Astrocyte (in vitro differentiated cells and primary cell): ENCODE measurements around the gene SLC31A1. TPM values are rescaled to one million over a fixed set of nuclear protein-coding genes. Genes with fewer than 3 reads are reported as not detected.

Experiments
- DNase-seq: peaks from one replicate; pipeline ENCODE4 v3.0.0-alpha.2; 2010; ENCODE audit warnings: low read depth
- FAIRE-seq: peaks from 2 replicates; lab custom pipeline; 2011; peaks lifted over from hg19 to GRCh38; lab: Jason Lieb, UNC
- H2AFZ ChIP-seq: 2 replicates; pipeline ENCODE4 v1.6.0; 2012; ENCODE audit warnings: low read depth, low read length, inconsistent platforms
- H3K27ac ChIP-seq: 2 replicates; pipeline ENCODE4 v1.5.1; 2011; ENCODE audit warnings: low read depth, low read length, inconsistent platforms
- H3K27me3 ChIP-seq: 2 replicates; pipeline ENCODE4 v1.6.0; 2011; ENCODE audit warnings: low read length, inconsistent platforms; ENCODE audit not compliant: insufficient read depth
- H3K36me3 ChIP-seq: 2 replicates; pipeline ENCODE4 v1.5.1; 2011; ENCODE audit warnings: low read length, inconsistent platforms; ENCODE audit not compliant: insufficient read depth
- H3K4me1 ChIP-seq: 2 replicates; pipeline ENCODE4 v1.5.1; 2011; ENCODE audit warnings: low read length, inconsistent platforms; ENCODE audit not compliant: insufficient read depth
- H3K4me2 ChIP-seq: 2 replicates; pipeline ENCODE4 v1.6.0; 2012; ENCODE audit warnings: low read length, inconsistent platforms
- H3K4me3 ChIP-seq: 2 replicates; pipeline ENCODE4 v1.5.1; 2011; ENCODE audit warnings: low read depth, mild to moderate bottlenecking, low read length, inconsistent platforms; ENCODE audit not compliant: insufficient read depth
- H3K79me2 ChIP-seq: 2 replicates; pipeline ENCODE4 v1.6.0; 2012; ENCODE audit warnings: mild to moderate bottlenecking, low read length, inconsistent platforms; ENCODE audit not compliant: insufficient read depth
- H3K9ac ChIP-seq: 2 replicates; pipeline ENCODE4 v1.6.0; 2012; ENCODE audit warnings: mild to moderate bottlenecking, low read length, inconsistent platforms
- H3K9me3 ChIP-seq: 2 replicates; pipeline ENCODE4 v1.5.1; 2012; ENCODE audit warnings: low read depth, mild to moderate bottlenecking, low read length, inconsistent platforms; ENCODE audit not compliant: insufficient read depth
- H4K20me1 ChIP-seq: 2 replicates; pipeline ENCODE4 v1.6.0; 2012; ENCODE audit warnings: low read length, inconsistent platforms; ENCODE audit not compliant: insufficient read depth
- H3K27ac Mint-ChIP-seq: one replicate; pipeline ENCODE4 v1.8.0; 2021; ENCODE audit warnings: mild to moderate bottlenecking, mixed read lengths; ENCODE audit not compliant: unreplicated experiment
- H3K27me3 Mint-ChIP-seq: one replicate; pipeline ENCODE4 v1.8.0; 2021; ENCODE audit warnings: low read depth, mixed read lengths; ENCODE audit not compliant: unreplicated experiment
- H3K36me3 Mint-ChIP-seq: one replicate; pipeline ENCODE4 v1.8.0; 2021; ENCODE audit warnings: low read depth, mixed read lengths; ENCODE audit not compliant: unreplicated experiment
- H3K4me1 Mint-ChIP-seq: one replicate; pipeline ENCODE4 v1.8.0; 2021; ENCODE audit warnings: low read depth, mixed read lengths; ENCODE audit not compliant: unreplicated experiment
- H3K4me3 Mint-ChIP-seq: one replicate; pipeline ENCODE4 v1.8.0; 2021; ENCODE audit warnings: mild to moderate bottlenecking, moderate library complexity, mixed read lengths; ENCODE audit not compliant: unreplicated experiment
- H3K9me3 Mint-ChIP-seq: one replicate; pipeline ENCODE4 v1.8.0; 2021; ENCODE audit warnings: mild to moderate bottlenecking, mixed read lengths; ENCODE audit not compliant: unreplicated experiment
- CTCF ChIP-seq: IDR thresholded peaks from 2 replicates; pipeline ENCODE4 v1.5.1; 2011; ENCODE audit warnings: low read depth, mild to moderate bottlenecking, inconsistent platforms, low read length, moderate library complexity; ENCODE audit not compliant: insufficient read depth
- EZH2 ChIP-seq: IDR thresholded peaks from 2 replicates; pipeline ENCODE4 v1.6.1; 2012; ENCODE audit warnings: mild to moderate bottlenecking, low read length, inconsistent platforms; ENCODE audit not compliant: insufficient read depth
- total RNA-seq: library from RNA; stranded (reverse); gene quantifications from 2 replicates; pipeline ENCODE4 v1.2.1, GENCODE V29; 2021

Gene SLC31A1
- total RNA-seq, 1 donor from 2014 or later: 35.8 TPM

- no peak overlapping the region for H3K9ac ChIP-seq
- H4K20me1 ChIP-seq: peaks cover 5% of the 10 kb centered on the region
- H3K27ac ChIP-seq: no peak overlapping the region
- Mint-ChIP-seq H3K4me1 (no peaks in the 10 kb centered on the region), H3K27me3 (no peaks in the 10 kb centered on the region), H3K9me3 (no peaks in the 10 kb centered on the region), H3K36me3 (peaks cover 16% of the 10 kb centered on the region), H3K27ac (no peak overlapping the region), H3K4me3 (no peak overlapping the region)
- H3K27me3 ChIP-seq: no peaks in the 10 kb centered on the region
- H3K79me2 ChIP-seq: no peaks in the 10 kb centered on the region
- H3K36me3 ChIP-seq: peaks cover 13% of the 10 kb centered on the region
- no peak for FAIRE-seq
- DNase-seq: no peak
- no peaks in the 10 kb centered on the region for H3K9me3 ChIP-seq
- no peak overlapping the region for H3K4me2 ChIP-seq
- no peaks in the 10 kb centered on the region for H3K4me1 ChIP-seq
- TF ChIP-seq CTCF (no peak), EZH2 (no peak)
- no peak overlapping the region for H2AFZ ChIP-seq
- no peak overlapping the region for H3K4me3 ChIP-seq
Observed at GRCh38 chr9:113258282-113258681, 36.9 kb downstream of the SLC31A1 start.

- H3K9me3 Mint-ChIP-seq: no peaks in the 10 kb centered on the region
- no peak for FAIRE-seq
- H3K36me3 Mint-ChIP-seq: peaks cover 19% of the 10 kb centered on the region
Observed at GRCh38 chr9:113261917-113262671, 40.8 kb downstream of the SLC31A1 start.

More at GRCh38 chr9:113261917-113262671, 40.8 kb downstream of the SLC31A1 start:
- Histone ChIP-seq H3K27me3 (no peaks in the 10 kb centered on the region), H2AFZ (no peak overlapping the region), H4K20me1 (no peaks in the 10 kb centered on the region), H3K9ac (no peak overlapping the region), H3K27ac (no peak overlapping the region), H3K4me2 (no peak overlapping the region), H3K4me3 (no peak overlapping the region), H3K36me3 (peaks cover 9% of the 10 kb centered on the region), H3K9me3 (no peaks in the 10 kb centered on the region), H3K79me2 (no peaks in the 10 kb centered on the region), H3K4me1 (no peaks in the 10 kb centered on the region)
- Mint-ChIP-seq H3K27me3 (no peaks in the 10 kb centered on the region), H3K4me3 (no peak overlapping the region), H3K27ac (no peak overlapping the region), H3K4me1 (no peaks in the 10 kb centered on the region)
- DNase-seq: no peak
- TF ChIP-seq CTCF (no peak), EZH2 (no peak)
